Fibroblast of mammary gland (primary cell): ENCODE measurements around the gene LRRTM4.

ENCODE experiments used
- DNase-seq: peaks from one replicate; pipeline ENCODE4 v3.0.0-alpha.2; 2010; ENCODE audit warnings: low read depth
- H3K4me3 ChIP-seq: 2 replicates; pipeline ENCODE4 v1.5.1; 2011; ENCODE audit warnings: low read depth, mild to moderate bottlenecking, low read length, moderate library complexity; ENCODE audit not compliant: control insufficient read depth
- CTCF ChIP-seq: conservative IDR thresholded peaks from 2 replicates; pipeline ENCODE4 v1.5.1; 2011; ENCODE audit warnings: low read depth, low read length, inconsistent platforms; ENCODE audit not compliant: control insufficient read depth, insufficient read depth

LRRTM4 gene

GRCh38 chr2:77314721-77315120 lies 207.5 kb downstream of the LRRTM4 start:
- H3K4me3 ChIP-seq = no peak overlapping the region
- DNase-seq = no peak
- TF ChIP-seq CTCF = no peak

- TF ChIP-seq CTCF = no peak
- DNase-seq = no peak
Measured at GRCh38 chr2:77310416-77310815, 211.8 kb downstream of the LRRTM4 start.

GRCh38 chr2:77309725-77310124 lies 212.5 kb downstream of the LRRTM4 start:
- no peak overlapping the region for H3K4me3 ChIP-seq
- no peak for TF ChIP-seq CTCF
- DNase-seq = no peak

More at GRCh38 chr2:77310416-77310815, 211.8 kb downstream of the LRRTM4 start:
- no peak overlapping the region for H3K4me3 ChIP-seq

GRCh38 chr2:77301441-77301840 lies 220.7 kb downstream of the LRRTM4 start:
- H3K4me3 ChIP-seq = no peak overlapping the region
- TF ChIP-seq CTCF = no peak
- DNase-seq = no peak

GRCh38 chr2:77296791-77297190 lies 225.4 kb downstream of the LRRTM4 start:
- TF ChIP-seq CTCF = no peak
- DNase-seq = no peak
- no peak overlapping the region for H3K4me3 ChIP-seq

- no peak overlapping the region for H3K4me3 ChIP-seq
- DNase-seq = no peak
- no peak for TF ChIP-seq CTCF
Measured at GRCh38 chr2:77294474-77294873, 227.7 kb downstream of the LRRTM4 start.

GRCh38 chr2:77284353-77284752 lies 237.8 kb downstream of the LRRTM4 start:
- no peak for TF ChIP-seq CTCF
- no peak for DNase-seq
- no peak overlapping the region for H3K4me3 ChIP-seq
